OCI-LY7 (cell line): ENCODE measurements around the gene SOX8.

Source experiments
- CTCF ChIP-seq: fragments of 200-600 bp; sonication (generic); conservative IDR thresholded peaks from 2 replicates; pipeline ENCODE4 v1.5.1; 2014; ENCODE audit warnings: mild to moderate bottlenecking, antibody characterized with exemption, low read length, moderate library complexity, mixed read lengths
- EZH2phosphoT487 ChIP-seq: fragments of 200-600 bp; sonication (generic); IDR thresholded peaks from 2 replicates; pipeline ENCODE4 v1.6.1; 2018; ENCODE audit warnings: low read depth, borderline replicate concordance, mild to moderate bottlenecking, mixed run types, antibody characterized with exemption, low read length, moderate library complexity, mixed read lengths

GRCh38 chr16:1029259-1029545, 47.6 kb downstream of the SOX8 start:
- TF ChIP-seq CTCF (no peak), EZH2phosphoT487 (no peak)
